GM18511 (cell line): ENCODE measurements around the gene CALR.
"Not testable (repeated sequence)": the region's sequence is repeated elsewhere in the genome, so short reads cannot be mapped to it uniquely, and the experiment has no call there.

ENCODE experiments used
- ATAC-seq: cut with Tn5 transposase; IDR thresholded peaks from one replicate; pipeline ENCODE4 v1.9.1; 2021; ENCODE audit warnings: mild to moderate bottlenecking, moderate library complexity; ENCODE audit not compliant: unreplicated experiment

The CALR gene

GRCh38 chr19:12952488-12953137 lies 14.2 kb downstream of the CALR start:
- no peak for ATAC-seq

DNA sequence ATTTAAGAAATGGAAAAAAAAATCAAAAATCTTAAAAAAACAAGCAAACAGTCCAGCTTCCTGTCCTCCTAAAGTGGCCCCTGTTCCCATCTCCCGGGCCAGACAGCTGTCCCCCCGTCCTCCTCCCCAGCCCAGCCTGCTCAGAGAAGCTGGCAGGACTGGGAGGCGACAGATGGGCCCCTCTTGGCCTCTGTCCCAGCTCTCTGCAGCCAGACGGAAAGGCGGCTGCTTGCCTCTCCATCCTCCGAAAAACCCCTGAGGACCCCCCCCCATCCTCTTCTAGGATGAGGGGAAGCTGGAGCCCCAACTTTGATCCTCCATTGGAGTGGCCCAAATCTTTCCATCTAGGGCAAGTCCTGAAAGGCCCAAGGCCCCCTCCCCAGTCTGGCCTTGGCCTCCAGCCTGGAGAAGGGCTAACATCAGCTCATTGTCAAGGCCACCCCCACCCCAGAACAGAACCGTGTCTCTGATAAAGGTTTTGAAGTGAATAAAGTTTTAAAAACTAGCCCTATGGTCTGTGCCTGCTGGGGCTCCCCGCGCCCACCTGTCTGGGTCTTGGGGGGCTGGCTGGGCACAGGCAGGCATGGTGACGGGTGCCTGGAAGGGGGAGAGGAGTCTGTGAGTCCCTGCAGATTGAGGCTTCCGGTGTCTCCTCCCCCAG lies 14.9 kb downstream of the CALR start:
- no peak for ATAC-seq

GRCh38 chr19:12953799-12954611 lies 15.6 kb downstream of the CALR start:
- no peak for ATAC-seq

GRCh38 chr19:12954612-12954962 lies 16.2 kb downstream of the CALR start:
- ATAC-seq, result no peak

DNA sequence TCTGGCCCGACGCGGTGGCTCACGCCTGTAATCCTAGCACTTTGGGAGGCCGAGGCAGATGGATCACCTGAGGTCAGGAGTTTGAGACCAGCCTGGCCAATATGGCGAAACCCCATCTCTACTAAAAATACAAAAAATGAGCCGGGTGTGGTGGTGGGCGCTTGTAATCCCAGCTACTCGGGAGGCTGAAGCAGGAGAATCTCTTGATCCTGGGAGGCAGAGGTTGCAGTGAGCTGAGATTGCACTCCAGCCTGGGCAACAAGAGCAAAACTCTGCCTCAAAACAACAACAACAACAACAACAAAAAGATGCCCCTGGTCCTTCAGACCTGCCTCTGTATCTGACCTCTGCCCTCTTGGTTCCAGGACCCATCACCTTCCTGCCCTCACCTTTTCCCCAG lies 17.2 kb downstream of the CALR start:
- ATAC-seq, result not testable (repeated sequence)

DNA sequence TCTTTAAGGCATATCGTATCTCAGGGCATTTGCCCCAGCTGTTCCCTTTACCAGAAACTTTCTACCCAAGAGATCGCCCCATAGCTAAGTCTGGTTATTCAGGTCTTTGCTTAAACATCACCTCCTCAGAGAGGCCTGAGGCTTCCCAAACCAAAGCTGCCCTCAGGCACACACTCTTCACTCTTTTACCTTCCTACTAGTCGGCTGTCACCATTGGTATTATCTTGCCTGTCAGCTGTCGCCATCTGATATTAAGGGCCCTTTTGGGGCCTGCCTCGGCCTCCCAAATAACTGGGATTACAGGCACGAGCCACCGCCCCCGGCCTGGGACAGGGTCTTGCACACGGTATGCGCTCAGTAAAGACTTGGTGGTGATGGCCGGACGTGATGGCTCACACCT lies 17.6 kb downstream of the CALR start:
- no peak for ATAC-seq

- peak; percentile 69 for ATAC-seq
These were observed 18.3 kb downstream of the CALR start, which contains the start of gene GADD45GIP1 for GRCh38 chr19:12956446-12957388. Gene GADD45GIP1 (minus strand): TSS chr19:12957223. CDS start chr19:12957212, 11 bp downstream.

DNA sequence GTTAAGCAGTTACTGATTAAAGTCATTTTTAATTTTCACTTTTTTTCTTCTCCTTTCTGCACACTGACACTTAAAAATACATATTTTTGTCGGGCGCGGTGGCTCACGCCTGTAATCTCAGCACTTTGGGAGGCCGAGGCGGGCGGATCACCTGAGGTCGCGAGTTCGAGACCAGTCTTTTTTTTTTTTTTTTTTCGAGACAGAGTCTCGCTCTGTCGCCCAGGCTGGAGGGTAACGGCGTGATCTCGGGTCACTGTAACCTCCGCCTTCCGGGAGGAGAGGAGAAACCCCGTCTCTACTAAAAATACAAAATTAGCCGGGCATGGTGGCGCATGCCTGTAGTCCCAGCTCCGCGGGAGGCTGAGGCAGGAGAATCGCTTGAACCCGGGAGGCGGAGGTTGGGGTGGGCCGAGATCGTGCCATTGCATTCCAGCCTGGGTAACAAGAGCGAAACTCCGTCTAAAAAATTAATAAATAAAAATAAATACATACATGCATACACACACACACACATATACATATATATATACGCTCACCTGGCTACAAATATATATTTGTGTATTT lies 19.1 kb downstream of the CALR start:
- peak; percentile 11 for ATAC-seq

- ATAC-seq, result no peak
These were observed 21.1 kb downstream of the CALR start for GRCh38 chr19:12959481-12959880.

- peak; percentile 77 for ATAC-seq
These were observed 26.8 kb downstream of the CALR start for GRCh38 chr19:12965017-12965811.

DNA sequence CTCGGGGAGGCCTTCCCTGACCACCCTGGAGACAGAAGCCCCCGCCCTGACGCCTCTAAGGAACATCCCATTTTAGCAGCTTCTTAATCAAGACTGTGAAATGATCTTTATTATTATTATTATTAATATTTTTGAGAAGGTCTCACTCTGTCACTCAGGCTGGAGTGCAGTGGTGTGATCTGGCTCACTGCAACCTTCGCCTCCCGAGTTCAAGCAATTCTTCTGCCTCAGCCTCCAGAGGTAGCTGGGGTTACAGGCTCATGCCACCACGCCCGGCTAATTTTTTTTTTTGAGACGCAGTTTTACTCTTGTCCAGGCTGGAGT lies 27.4 kb downstream of the CALR start:
- no peak for ATAC-seq

DNA sequence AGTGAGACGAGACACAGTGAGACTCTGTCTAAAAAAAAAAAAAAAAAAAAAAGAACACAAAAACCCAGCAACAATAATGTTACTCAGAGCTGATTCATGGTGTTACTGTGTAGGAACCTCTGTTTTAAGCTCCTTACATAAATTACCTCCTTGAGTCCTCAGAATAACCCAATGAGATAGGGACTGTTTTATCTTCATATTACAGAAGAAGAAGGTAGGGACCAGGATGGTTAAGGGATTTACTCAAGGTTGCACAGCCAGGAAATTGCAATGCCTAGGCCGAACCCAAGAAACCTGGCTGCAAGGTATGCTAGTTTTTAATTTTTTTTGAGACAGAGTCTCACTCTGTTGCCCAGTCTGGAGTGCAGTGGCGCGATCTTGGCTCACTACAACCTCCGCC lies 29.5 kb downstream of the CALR start:
- ATAC-seq, result no peak

GRCh38 chr19:12969292-12969988 lies 31.0 kb downstream of the CALR start, which contains the start of gene DAND5:
Gene DAND5 (plus strand): TSS chr19:12969576. CDS start chr19:12969661, 85 bp downstream.
- no peak for ATAC-seq

DNA sequence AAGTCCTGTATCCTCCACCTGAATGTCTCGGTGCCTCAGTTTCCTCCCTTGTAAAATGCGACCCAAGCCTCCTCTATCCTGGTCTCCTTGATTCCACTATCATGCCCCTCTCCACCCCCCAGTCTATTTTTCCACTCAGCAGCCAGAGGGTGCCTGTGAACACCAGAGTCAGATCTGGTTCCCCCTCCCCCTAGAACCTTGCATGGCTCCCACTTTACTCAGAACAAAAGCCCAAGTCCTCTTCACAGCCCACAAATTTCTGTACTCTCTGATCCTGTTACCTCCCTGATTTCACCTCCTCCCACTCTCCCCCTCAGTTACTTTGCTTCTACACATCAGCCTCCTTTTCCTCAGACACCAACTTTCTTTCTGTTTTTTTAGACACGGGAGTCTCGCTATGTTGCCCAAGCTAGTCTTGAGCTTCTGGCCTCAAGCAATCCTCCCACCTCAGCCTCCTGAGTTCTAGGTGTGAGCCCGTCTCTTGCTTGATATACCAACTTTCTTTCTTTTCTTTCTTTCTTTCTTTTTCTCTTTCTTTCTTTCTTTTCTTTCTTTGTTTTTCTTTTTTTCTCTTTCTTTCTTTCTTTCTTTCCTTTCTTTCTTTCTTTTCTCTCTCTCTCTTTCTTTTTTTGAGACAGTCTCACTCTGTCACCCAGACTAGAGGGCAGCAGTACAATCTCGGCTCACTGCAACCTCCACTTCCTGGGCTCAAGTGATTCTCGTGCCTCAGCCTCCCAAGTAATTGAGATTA lies 31.8 kb downstream of the CALR start:
- no peak for ATAC-seq

DNA sequence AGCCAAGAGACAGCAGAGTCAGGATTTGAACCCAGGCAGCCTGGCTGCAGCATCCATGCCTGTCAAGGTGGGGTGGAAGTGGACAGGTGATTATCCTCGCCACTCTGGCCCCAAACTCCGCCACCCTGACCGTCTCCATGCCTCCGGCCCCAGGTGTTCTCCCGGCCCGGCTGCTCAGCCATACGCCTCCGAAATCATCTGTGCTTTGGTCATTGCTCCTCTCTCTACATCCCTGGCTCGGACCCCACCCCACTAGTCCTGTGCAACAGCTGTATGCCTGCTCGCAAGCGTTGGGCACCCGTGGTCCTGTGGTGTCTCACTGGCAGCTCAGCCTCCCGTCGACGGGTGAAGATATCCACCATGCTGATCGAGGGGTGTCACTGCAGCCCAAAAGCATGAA lies 34.8 kb downstream of the CALR start:
- no peak for ATAC-seq

DNA sequence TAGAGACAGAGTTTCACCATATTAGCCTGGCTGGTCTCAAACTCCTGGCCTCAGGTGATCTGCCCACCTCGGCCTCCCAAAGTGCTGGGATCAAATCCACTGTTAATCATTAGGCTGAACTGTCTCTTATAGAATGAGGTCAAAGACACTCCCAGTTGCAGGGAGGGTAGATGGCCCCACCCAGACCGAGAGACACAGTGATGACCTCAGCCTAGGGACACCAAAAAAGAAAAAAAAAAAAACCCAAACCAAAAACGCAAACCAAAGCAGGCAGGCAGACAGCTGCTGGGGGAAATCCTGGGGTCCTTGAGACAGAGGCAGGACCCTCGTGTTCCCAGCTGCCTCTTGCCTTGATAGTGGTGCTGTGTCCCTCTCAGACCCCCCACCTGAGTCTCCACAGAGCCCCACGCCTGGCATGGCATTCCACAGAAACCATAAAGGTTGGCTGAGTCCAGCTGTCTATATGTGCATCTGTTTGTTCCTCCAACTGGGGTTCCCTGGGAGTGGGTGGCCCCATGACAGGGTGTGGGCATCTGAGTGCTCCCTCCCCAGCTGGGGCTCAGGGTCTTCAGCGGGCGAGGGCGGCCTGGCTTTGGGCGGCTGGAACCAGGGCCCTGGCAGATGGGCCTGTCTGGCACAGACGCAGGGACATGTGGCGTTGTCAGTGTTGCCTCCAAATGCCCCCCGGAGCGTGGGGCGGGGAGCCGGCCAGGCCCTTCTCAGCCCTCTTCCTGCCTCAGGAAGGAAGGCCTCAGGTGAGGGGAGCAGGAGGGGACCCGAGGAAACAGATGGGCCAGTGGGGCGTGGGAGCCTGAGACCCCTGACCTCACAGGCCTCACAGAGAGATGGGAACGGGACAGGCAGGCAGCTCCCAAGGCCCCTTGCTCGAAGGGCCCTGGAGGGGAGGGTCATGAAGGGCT lies 36.2 kb downstream of the CALR start:
- ATAC-seq, result no peak

GRCh38 chr19:12975221-12975741 lies 36.9 kb downstream of the CALR start:
- ATAC-seq, result no peak
